Mucosa of stomach (tissue), 1 donor: ENCODE measurements around the gene FAM151B.

Source experiments
- H3K27me3 ChIP-seq: one replicate; pipeline ENCODE4 v1.7.0; 2013; ENCODE audit warnings: mild to moderate bottlenecking, low read length; ENCODE audit not compliant: control insufficient read depth, insufficient read depth
- H3K36me3 ChIP-seq: one replicate; pipeline ENCODE4 v1.7.0; 2013; ENCODE audit warnings: low read length; ENCODE audit not compliant: control insufficient read depth, insufficient read depth
- H3K4me1 ChIP-seq: one replicate; pipeline ENCODE4 v1.7.0; 2013; ENCODE audit warnings: mild to moderate bottlenecking, low read length; ENCODE audit not compliant: control insufficient read depth, insufficient read depth
- H3K4me3 ChIP-seq: one replicate; pipeline ENCODE4 v1.7.0; 2013; ENCODE audit warnings: low read length
- H3K9ac ChIP-seq: one replicate; pipeline ENCODE4 v1.7.0; 2013; ENCODE audit warnings: mild to moderate bottlenecking, low read length, moderate library complexity
- H3K9me3 ChIP-seq: one replicate; pipeline ENCODE4 v1.7.0; 2013; ENCODE audit warnings: mild to moderate bottlenecking, low read length, moderate library complexity; ENCODE audit not compliant: control insufficient read depth
- donor health status: Pancreatic carcinoma.

Gene FAM151B

GRCh38 chr5:80508844-80509243 lies 20.9 kb downstream of the FAM151B start:
- Histone ChIP-seq H3K4me3 (no peak overlapping the region), H3K36me3 (no peaks in the 10 kb centered on the region), H3K9ac (no peak overlapping the region), H3K9me3 (no peaks in the 10 kb centered on the region), H3K27me3 (no peaks in the 10 kb centered on the region), H3K4me1 (no peaks in the 10 kb centered on the region)

- Histone ChIP-seq H3K27me3 (no peaks in the 10 kb centered on the region), H3K9me3 (no peaks in the 10 kb centered on the region), H3K9ac (no peak overlapping the region), H3K4me3 (no peak overlapping the region), H3K4me1 (no peaks in the 10 kb centered on the region), H3K36me3 (no peaks in the 10 kb centered on the region)
Observed at GRCh38 chr5:80509362-80509761, 21.5 kb downstream of the FAM151B start.

GRCh38 chr5:80516826-80517225 lies 28.9 kb downstream of the FAM151B start:
- Histone ChIP-seq H3K9me3 (no peaks in the 10 kb centered on the region), H3K4me3 (no peak overlapping the region), H3K27me3 (no peaks in the 10 kb centered on the region), H3K4me1 (no peaks in the 10 kb centered on the region), H3K9ac (no peak overlapping the region), H3K36me3 (no peaks in the 10 kb centered on the region)

- no peaks in the 10 kb centered on the region for H3K4me1 ChIP-seq
- H3K9ac ChIP-seq, result no peak overlapping the region
- H3K9me3 ChIP-seq, result no peaks in the 10 kb centered on the region
- H3K27me3 ChIP-seq, result no peaks in the 10 kb centered on the region
- H3K36me3 ChIP-seq, result no peaks in the 10 kb centered on the region
- no peak overlapping the region for H3K4me3 ChIP-seq
Observed at GRCh38 chr5:80540691-80541090, 52.8 kb downstream of the FAM151B start.

GRCh38 chr5:80541392-80541791 lies 53.5 kb downstream of the FAM151B start:
- Histone ChIP-seq H3K4me3 (no peak overlapping the region), H3K9ac (no peak overlapping the region), H3K4me1 (no peaks in the 10 kb centered on the region), H3K27me3 (no peaks in the 10 kb centered on the region), H3K36me3 (no peaks in the 10 kb centered on the region), H3K9me3 (no peaks in the 10 kb centered on the region)

- H3K9me3 ChIP-seq, result no peaks in the 10 kb centered on the region
- H3K4me3 ChIP-seq, result no peak overlapping the region
- H3K36me3 ChIP-seq, result no peaks in the 10 kb centered on the region
- peaks cover 12% of the 10 kb centered on the region for H3K27me3 ChIP-seq
- H3K4me1 ChIP-seq, result no peaks in the 10 kb centered on the region
- no peak overlapping the region for H3K9ac ChIP-seq
Observed at GRCh38 chr5:80554646-80555045, 66.7 kb downstream of the FAM151B start.

GRCh38 chr5:80555099-80555498 lies 67.2 kb downstream of the FAM151B start:
- peaks cover 15% of the 10 kb centered on the region for H3K27me3 ChIP-seq
- H3K9me3 ChIP-seq, result no peaks in the 10 kb centered on the region
- H3K4me3 ChIP-seq, result no peak overlapping the region
- no peaks in the 10 kb centered on the region for H3K4me1 ChIP-seq
- no peak overlapping the region for H3K9ac ChIP-seq
- no peaks in the 10 kb centered on the region for H3K36me3 ChIP-seq

- peaks cover 21% of the 10 kb centered on the region for H3K27me3 ChIP-seq
- H3K9me3 ChIP-seq, result no peaks in the 10 kb centered on the region
- no peak overlapping the region for H3K9ac ChIP-seq
- no peaks in the 10 kb centered on the region for H3K4me1 ChIP-seq
- no peaks in the 10 kb centered on the region for H3K36me3 ChIP-seq
- H3K4me3 ChIP-seq, result no peak overlapping the region
Observed at GRCh38 chr5:80559244-80559643, 71.3 kb downstream of the FAM151B start.

- H3K4me3 ChIP-seq, result no peak overlapping the region
Observed at GRCh38 chr5:80565330-80565729, 77.4 kb downstream of the FAM151B start.

GRCh38 chr5:80566711-80567259 lies 78.9 kb downstream of the FAM151B start:
- H3K36me3 ChIP-seq, result no peaks in the 10 kb centered on the region
- H3K4me3 ChIP-seq, result no peak overlapping the region
- H3K4me1 ChIP-seq, result peaks cover 8% of the 10 kb centered on the region
- no peaks in the 10 kb centered on the region for H3K9me3 ChIP-seq
- H3K9ac ChIP-seq, result no peak overlapping the region
- H3K27me3 ChIP-seq, result peaks cover 53% of the 10 kb centered on the region

More at GRCh38 chr5:80565330-80565729, 77.4 kb downstream of the FAM151B start:
- H3K4me1 ChIP-seq, result peaks cover 8% of the 10 kb centered on the region
- H3K9me3 ChIP-seq, result no peaks in the 10 kb centered on the region
- no peaks in the 10 kb centered on the region for H3K36me3 ChIP-seq
- no peak overlapping the region for H3K9ac ChIP-seq
- peaks cover 41% of the 10 kb centered on the region for H3K27me3 ChIP-seq

GRCh38 chr5:80568251-80568650 lies 80.4 kb downstream of the FAM151B start:
- Histone ChIP-seq H3K27me3 (peaks cover 55% of the 10 kb centered on the region), H3K4me1 (peaks cover 8% of the 10 kb centered on the region), H3K9me3 (no peaks in the 10 kb centered on the region), H3K36me3 (no peaks in the 10 kb centered on the region), H3K9ac (no peak overlapping the region), H3K4me3 (no peak overlapping the region)

- H3K27me3 ChIP-seq, result peaks cover 55% of the 10 kb centered on the region
- no peak overlapping the region for H3K9ac ChIP-seq
- H3K4me1 ChIP-seq, result peaks cover 8% of the 10 kb centered on the region
- no peaks in the 10 kb centered on the region for H3K9me3 ChIP-seq
- H3K36me3 ChIP-seq, result no peaks in the 10 kb centered on the region
- H3K4me3 ChIP-seq, result no peak overlapping the region
Observed at GRCh38 chr5:80569086-80569960, 81.4 kb downstream of the FAM151B start.
